ENCODE results near the gene TMCC1. TPM values are rescaled to one million over a fixed set of nuclear protein-coding genes. Genes with fewer than 3 reads are reported as not detected.
"Not testable (repeated sequence)": the region's sequence is repeated elsewhere in the genome, so short reads cannot be mapped to it uniquely, and the experiment has no call there.

Gene TMCC1
- total RNA-seq, 1 experiment from 2014 or later = 8.1 TPM

DNA sequence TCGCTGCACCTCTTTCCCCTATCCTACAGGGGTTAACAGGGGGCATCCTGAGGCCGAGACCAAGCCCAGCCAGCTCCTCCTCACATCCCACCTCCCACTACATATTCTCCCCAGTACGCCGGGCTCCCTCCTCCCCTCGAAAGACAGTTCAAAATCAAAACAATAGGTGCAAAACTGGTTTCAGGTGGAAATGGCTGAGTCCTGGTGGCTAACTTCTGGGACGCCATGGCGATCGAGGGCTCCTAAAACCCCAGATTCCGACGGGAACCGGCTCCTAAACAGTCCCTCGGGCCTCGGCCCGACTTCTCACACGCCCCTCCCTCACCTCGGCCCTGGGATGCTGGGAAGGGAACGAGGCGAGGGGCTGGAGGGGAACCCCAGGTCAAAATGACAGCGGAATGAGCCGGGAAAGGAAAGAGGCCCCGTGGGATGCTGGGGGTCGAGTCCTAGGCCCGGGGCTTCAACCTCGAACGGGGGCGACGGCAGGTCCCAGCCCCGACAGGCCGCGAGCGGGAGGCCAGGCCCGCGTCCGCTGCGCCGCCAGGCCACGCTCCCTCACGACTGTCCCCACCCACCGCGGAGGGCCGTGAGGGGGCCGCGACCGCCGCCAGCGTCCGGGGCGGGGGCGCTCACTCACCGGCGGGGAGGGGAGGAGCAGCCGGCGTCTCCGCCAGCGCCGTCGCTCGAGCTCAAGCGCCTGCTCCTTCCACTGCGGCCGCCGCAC lies 492 bp downstream of the TMCC1 start:
- peak; percentile 61 for DNase-seq (ENCODE audit: low spot score)

DNA sequence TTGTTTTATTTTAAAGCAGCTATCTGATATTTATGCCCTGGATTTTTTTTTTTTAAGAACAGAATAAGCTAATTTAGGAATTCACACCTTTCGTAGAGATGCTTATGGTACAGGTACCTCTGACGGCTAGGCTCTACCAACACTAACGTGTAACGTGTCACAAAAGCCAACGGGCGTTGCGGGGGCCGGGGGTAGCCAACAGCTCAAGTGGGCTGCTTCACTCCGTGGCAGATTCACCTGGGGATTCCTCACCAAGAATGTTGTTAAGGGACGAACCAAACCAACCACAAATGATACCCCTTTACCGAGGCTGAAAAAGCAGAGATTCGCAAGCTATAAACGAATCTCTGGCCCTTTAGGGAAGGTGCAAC lies 1.0 kb downstream of the TMCC1 start:
- DNase-seq (ENCODE audit: low spot score) = peak; percentile 38

DNA sequence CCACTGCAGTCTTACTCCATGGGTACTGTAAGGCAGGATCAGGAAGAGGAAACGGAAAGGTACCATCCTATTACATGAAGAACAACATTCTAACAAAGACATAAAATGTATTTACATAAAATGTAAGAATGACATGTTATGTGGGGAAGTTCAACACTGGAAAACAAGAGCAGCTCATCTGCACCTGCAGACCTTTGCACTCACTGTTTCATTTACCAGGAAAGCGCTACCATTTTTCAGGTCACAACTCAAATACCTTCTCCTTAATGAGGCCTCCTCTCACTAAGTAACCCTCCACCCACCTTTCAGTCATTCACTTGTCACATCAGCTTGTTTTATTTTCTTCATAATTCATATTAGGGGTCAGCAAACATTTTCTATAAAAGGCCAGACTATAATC lies 2.6 kb downstream of the TMCC1 start:
- no peak for DNase-seq (ENCODE audit: low spot score)

DNA sequence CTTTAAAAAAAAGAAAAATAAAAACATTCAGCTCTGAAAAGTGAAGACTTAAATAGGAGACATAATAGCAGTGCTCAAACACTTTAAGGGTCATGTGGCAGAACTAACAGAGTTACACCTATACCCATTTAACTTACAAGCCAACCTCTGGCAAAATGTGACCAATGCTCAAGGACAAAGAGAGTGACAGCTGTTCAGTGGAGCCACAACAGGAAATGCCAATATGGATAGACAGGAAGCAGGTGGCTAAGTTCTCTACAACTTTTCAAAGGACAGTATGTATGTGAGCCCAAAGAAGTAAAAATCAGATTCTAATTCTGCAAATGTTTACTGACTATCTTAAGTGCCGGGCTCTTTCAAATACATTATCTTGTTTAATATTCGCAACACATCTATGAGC lies 3.4 kb downstream of the TMCC1 start:
- no peak for DNase-seq (ENCODE audit: low spot score)

DNA sequence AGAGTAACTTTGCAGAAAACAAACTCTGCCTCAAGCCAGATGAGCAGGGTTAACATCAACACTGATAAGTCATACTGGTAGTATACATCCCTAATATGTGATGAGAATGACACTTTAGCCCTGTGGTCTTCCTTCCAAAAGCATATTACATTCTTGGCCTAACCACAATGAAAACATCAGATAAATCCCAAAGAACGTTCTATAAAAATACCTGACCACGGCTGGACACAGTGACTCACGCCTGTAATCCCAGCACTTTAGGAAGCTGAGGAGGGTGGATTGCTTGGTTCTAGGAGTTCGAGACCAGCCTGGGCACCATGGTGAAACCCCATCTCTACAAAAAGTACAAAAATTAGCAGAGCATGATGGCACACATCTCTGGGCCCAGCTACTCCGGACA lies 4.7 kb downstream of the TMCC1 start:
- peak; percentile 59 for DNase-seq (ENCODE audit: low spot score)

DNA sequence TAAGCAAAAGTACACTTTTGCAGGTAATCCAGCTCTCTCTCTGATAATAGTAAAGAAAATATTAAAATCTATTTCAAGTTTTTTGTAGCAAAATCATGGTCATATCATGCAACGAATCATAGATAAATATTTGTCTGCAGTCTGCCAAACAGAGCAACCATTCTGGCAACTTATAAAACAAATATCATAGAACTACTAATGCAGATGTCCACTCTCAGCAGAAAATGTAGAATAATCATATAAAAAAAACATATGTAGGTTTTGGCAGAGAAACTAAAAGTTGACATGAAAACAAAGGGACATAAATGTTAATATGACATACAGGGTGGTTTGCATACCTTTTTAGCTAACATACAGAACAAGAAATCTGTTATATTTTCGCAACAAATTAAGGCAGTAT lies 12.2 kb downstream of the TMCC1 start:
- DNase-seq (ENCODE audit: low spot score) = no peak

DNA sequence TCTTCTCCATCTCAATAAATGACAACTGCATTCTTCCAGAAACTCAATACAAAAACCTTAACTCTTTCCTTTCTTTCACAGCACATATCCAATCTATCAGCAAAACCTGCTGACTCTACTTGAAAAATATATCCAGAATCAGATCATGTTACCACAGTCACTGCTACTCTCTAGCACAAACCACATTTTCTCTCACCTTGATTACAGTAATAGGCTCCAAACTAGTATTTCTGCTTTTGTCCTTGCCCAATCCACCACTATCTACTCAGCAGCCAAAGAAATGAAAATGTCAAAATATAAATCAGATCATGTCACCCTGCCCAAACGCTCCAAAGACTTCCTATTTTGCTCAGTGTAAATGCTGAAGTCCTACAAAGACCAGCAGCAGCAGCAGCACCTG lies 15.2 kb downstream of the TMCC1 start:
- no peak for DNase-seq (ENCODE audit: low spot score)

DNA sequence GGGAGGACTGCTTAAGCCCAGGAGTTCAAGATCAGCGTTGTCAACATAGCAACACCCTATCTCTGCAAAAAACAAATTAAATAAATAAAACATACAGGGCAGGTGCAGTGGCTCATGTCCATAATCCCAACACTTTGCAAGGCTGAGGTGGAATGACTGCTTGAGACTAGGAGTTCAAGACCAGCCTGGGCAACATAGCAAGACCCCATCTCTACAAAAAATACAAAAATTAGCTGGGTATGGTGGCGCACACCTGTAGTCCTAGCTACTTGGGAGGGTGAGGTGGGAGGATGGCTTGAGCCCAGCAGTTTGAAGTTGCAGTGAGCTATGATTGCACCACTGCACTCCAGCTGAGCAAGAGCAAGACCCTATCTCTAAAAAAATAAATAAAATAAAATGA lies 19.0 kb downstream of the TMCC1 start:
- not testable (repeated sequence) for DNase-seq (ENCODE audit: low spot score)

DNA sequence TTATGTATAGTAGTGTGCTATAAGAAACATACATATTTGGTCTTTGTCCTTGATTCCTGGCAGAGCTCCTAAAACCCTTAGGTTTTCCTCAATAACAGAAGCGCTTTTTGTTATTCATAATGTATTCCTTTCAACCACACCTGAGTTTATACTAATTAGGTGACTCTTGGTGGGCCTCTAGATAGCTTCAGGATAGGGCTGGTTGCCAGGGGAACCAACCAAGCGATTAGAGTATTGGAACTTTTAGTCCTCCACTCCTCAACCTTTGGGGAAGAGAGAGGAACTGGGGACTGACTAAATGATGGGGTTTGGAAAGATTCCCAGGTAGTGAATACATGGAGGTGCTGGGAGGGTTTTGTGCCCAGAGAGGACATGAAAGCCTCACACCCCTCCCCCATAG lies 24.6 kb downstream of the TMCC1 start:
- no peak for DNase-seq (ENCODE audit: low spot score)

DNA sequence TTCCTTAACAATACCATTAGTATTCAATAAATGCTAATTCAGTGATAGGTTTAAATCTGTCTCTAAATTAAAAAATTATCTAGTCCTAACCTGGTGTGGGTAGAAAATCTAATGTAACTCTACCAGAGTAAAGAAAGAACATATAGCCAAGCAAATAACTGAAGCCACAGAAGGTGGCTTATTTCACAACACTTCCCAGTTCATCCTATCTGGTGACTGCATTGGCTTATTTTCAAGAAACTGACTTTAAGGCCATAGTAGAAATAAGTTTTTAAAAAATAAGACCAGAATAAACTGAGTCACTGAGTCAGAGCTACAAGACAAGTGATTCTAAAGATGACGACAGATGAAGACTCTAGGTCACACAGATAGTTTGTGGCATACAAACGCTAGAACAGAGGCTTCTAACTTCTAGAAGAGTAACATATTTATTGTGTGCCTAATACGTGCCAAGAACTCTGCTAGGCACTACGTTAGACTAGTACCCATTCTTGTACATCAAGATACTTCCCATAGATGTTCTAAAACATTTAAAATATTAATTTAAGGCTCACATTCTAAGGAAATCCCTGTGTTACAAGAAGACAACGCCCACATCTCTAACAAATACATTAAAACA lies 25.9 kb downstream of the TMCC1 start:
- no peak for DNase-seq (ENCODE audit: low spot score)

DNA sequence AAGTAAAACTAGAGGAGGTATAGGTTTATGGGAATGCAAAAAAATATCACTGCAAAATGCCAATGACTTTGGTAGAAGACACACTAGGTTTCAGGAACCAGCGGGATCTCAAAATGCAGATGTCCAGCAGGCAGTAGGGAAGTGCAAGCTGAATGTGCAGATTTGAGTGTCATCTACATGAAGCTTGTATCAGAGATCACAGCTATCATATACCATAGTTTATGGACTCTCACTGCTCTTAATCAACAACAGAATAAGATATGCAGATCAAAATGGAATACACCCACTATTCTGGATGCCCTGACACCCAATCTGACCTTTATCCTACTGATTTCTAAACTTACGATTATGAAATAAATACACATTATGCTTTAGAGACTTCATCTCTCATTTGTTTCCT lies 27.7 kb downstream of the TMCC1 start:
- no peak for DNase-seq (ENCODE audit: low spot score)

DNA sequence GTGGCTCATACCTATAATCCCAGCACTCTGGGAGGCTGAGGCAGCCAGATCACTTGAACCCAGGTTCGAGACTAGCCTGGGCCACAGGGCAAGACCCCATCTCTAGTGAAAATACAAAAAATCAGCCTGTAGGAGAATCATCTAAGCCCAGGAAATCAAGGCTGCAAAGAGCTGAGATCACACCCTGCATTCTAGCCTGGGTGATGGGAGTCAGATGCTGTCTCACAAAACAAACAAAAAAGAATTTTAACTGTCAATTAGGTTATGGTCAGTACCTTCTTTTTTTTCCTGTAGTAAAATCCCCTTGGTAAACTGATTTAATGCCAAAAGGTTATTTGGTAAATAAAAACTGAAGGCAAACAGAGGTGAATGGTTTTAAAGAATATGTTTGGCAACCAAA lies 29.0 kb downstream of the TMCC1 start:
- DNase-seq (ENCODE audit: low spot score) = no peak

DNA sequence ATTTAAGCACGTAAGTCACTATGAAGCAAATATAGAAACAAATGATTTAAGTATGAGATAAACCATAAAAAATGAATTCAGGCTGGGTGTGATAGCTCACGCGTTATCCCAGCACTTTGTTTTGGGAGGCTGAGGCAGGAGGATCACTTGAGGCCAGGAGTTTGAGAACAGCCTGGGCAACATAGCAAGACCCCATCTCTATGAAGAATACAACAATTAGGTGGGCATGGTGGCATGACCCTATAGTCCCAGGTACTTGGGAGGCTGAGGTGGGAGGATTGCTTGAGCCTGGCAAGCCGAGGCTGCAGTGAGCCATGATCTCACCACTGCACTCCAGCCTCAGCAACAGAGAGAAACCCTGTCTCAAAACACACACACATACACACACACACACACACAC lies 34.2 kb downstream of the TMCC1 start:
- DNase-seq (ENCODE audit: low spot score) = no peak

DNA sequence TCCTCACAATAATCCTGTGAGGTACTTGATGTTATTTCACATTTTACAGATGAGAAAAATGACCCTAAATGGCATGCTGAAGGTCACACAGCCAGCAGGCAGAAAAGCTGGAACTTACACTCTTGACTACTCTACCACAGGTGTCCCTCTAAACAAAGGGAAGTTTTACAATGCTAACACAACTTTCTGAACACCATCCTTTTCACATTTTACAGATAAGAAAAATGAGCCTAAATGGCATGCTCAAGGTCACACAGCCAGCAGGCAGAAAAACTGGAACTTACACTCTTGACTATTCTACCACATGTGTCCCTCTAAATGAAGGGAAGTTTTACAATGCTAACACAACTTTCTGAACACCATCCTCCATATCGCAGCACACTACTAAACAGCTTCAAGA lies 35.6 kb downstream of the TMCC1 start:
- DNase-seq (ENCODE audit: low spot score) = no peak

DNA sequence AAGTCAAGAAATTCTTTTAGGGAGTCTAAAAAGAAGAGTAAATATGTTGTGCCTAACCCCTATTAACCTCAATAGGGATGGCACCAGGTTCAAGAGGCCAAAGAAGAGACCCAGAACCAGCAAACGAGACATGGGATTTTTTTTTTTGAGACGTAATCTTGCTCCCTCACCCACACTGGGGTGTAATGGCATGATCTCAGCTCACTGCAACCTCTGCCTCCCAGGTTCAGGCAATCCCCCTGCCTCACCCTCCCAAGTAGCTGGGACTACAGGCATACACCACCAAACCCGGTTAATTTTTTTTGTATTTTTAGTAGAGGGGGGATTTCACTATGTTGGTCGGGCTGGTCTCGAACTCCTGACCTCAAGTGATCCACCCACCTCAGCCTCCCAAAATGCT lies 36.7 kb downstream of the TMCC1 start:
- DNase-seq (ENCODE audit: low spot score) = not testable (repeated sequence)

DNA sequence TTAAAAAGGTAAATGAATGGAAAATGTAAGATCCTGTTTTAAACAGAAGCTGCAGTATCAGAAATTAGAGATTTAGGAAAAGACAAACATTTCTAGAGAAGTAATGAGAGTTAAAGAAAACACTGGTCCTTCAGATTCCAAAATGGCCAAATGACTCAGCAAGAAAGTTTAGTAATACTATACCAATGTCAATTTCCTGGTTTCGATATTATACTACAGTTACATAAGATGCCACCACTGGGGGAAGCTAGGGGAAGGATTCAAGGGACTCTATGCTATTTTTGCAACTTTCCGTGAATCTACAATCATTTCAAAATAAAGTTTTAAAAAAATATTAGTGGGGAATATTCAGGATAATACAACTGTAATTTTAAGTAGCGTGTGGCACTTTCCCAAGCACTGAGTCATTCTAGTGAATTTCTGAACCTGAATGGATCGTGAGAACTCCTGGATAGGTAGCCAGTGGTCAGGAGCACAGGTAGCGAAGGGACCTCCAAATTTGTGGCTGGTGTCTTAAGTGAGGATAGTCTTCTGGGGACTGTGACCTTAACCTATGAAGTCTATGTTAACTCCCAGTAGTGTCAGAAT lies 37.6 kb downstream of the TMCC1 start:
- peak; percentile 25 for DNase-seq (ENCODE audit: low spot score)

DNA sequence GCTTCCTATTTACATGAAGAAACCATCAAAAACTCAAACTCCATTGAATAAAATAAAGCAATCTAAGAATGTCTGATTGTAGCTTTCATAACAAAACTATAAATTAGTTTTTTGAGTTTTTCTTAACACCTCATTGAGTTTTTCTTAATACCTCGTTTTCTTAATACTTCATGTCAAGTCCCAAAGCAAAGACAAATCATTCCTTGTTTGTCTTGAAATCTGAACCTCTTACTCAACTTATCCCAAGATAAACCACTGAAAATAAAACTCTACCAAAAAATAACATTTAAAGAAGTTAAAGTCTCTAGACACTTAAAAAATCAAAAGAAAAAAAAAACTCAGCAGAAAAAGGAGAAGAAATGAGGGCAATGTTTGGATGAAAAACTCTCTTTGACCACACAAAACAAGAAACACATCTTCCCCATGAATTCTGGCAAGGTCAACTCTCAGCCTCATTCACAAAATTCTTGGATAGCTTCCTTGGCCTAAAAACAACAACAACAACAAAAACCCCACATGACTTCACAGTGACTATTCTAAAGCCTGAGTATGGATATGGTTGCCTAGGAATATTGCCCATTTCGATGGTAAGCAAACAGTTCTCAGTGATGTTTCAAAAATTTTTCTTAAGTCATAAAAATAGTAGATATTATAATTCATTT lies 38.2 kb downstream of the TMCC1 start:
- no peak for DNase-seq (ENCODE audit: low spot score)

DNA sequence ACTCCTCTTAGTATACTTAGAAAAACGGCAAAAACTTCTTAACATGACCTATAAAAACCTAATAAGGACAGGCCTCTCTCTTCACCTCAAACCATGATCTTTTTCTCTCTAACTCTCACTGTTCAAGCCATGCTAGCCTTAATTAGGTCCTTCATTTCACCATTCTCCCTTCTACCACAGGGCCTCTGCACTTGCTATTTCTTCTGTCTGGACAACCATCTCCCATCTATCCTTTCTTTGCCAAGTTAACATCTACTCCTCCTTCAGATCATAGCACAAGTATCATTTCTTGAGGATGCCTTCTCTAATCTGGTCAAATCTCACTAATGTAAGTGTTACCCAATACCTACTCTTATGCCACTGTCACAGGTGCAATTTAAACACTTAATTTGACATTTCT lies 39.1 kb downstream of the TMCC1 start:
- DNase-seq (ENCODE audit: low spot score) = no peak

DNA sequence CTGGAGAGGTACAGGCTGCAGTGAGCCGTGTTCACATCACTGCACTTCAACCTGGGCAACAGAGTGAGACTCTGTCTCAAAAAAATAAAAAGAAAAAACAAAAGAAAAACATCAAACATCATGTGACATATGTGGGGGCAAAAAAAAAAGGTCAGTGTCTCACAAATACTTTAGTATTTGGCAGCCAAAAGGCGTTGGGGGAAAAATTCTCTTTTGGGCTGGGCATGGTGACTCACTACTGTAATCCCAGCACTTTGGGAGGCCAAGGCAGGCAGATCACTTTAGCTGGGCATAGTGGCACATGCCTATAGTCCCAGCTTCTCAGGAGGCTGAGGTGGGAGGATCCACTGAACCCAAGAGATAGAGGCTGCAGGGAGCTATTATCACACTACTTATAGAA lies 47.6 kb downstream of the TMCC1 start:
- DNase-seq (ENCODE audit: low spot score) = no peak

DNA sequence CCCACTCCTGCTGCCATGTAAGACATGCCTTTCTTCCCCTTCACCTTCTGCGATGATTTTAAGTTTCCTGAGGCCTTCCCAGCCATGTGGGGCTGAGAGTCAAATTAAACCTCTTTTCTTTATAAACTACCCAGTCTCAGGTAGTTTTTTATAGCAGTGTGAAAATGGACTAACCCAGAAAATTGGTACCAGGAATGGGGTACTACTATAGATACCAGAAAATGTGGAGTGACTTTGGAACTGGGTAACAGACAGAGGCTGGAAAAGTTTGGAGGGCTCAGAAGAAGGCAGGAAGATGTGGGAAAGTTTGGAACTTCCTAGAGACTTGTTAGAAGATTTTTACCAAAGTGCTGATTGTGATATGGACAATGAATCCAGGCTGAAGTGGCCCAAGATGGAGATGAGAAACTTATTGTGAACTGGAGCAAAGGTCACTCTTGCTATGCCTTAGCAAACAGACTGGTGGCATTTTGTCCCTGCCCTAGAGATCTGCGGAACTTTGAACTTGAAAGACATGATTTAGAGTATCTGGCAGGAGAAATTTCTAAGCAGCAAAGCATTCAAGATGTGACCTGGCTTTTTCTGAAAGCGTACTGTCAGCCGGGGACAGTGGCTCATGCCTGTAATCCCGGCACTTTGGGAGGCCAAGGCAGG lies 52.7 kb downstream of the TMCC1 start:
- DNase-seq (ENCODE audit: low spot score) = no peak

DNA sequence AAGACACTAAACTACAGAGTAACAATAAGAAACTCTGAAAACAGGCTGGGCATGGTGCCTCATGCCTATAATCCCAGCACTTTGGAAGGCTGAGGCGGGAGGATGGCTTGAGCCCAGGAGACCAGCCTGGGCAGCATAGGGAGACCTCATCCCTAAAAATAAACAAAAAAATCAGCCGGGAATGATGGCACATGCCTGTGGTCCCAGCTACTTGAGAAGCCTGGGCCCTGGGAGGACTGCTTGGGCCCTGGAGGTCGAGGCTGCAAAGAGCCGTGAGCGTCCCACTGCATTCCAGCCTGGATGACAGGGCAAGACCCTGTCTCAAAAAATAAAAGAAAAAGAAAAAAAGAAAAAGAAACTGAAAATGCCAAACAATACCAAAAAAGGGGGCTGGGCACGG lies 55.4 kb downstream of the TMCC1 start:
- DNase-seq (ENCODE audit: low spot score) = no peak

DNA sequence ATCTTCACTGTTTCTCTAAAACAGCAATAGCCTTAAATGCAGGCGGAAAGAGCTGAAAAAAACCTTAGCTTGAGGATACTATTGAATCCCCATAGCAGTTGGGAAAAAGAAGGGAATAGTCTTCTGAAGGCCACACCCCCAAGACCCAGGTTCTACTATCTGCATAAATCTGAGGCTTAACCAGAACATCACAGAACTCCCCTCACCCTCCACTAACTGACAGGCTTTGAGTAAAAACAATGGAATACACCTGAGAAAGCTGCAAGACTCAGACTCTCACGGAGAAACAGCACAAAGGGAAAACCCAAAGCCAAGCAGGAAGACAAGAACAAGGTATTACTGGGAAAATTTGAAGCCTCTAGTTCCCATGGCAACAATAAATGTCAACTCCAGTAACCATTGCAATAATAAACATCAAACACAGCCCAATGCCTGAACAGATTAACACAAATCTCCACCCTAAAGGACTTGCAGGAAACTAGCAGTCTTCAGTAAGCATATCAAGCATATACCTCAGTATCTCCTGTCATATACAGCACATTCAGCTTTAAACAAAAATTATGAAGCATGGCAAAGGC lies 56.4 kb downstream of the TMCC1 start:
- DNase-seq (ENCODE audit: low spot score) = peak; percentile 41
